GM18520 (cell line): Measurements from ENCODE around the gene FADS2.
"Not testable (repeated sequence)": the region's sequence is repeated elsewhere in the genome, so short reads cannot be mapped to it uniquely, and the experiment has no call there.

Source experiments
- ATAC-seq: cut with Tn5 transposase; IDR thresholded peaks from one replicate; pipeline ENCODE4 v1.9.1; 2021; ENCODE audit not compliant: unreplicated experiment

Gene FADS2

GRCh38 chr11:61866958-61867343 is 38.9 kb downstream of the FADS2 start:
- ATAC-seq = no peak

- no peak for ATAC-seq
These were observed 40.7 kb downstream of the FADS2 start for GRCh38 chr11:61868571-61869428.

GRCh38 chr11:61869429-61869707 is 41.3 kb downstream of the FADS2 start:
- no peak for ATAC-seq

- no peak for ATAC-seq
These were observed 41.8 kb downstream of the FADS2 start for GRCh38 chr11:61869708-61870451.

GRCh38 chr11:61870541-61871031 is 42.5 kb downstream of the FADS2 start:
- no peak for ATAC-seq

- no peak for ATAC-seq
These were observed 43.1 kb downstream of the FADS2 start for GRCh38 chr11:61871158-61871597.

GRCh38 chr11:61872935-61873565 is 45.0 kb downstream of the FADS2 start:
- ATAC-seq = no peak

GRCh38 chr11:61873588-61874376 is 45.7 kb downstream of the FADS2 start:
- ATAC-seq = no peak

GRCh38 chr11:61874377-61874809 is 46.3 kb downstream of the FADS2 start:
- no peak for ATAC-seq

- no peak for ATAC-seq
These were observed 46.8 kb downstream of the FADS2 start for GRCh38 chr11:61874853-61875252.

- no peak for ATAC-seq
These were observed 47.6 kb downstream of the FADS2 start for GRCh38 chr11:61875698-61876097.

GRCh38 chr11:61879152-61879551 is 51.1 kb downstream of the FADS2 start:
- ATAC-seq = no peak

GRCh38 chr11:61880031-61880430 is 51.9 kb downstream of the FADS2 start:
- no peak for ATAC-seq

- ATAC-seq = no peak
These were observed 52.4 kb downstream of the FADS2 start for GRCh38 chr11:61880454-61880853.

- ATAC-seq = no peak
These were observed 53.3 kb downstream of the FADS2 start for GRCh38 chr11:61881397-61881796.

GRCh38 chr11:61882267-61882666 is 54.2 kb downstream of the FADS2 start:
- ATAC-seq = not testable (repeated sequence)

- no peak for ATAC-seq
These were observed 54.8 kb downstream of the FADS2 start for GRCh38 chr11:61882879-61883278.

- ATAC-seq = no peak
These were observed 55.2 kb downstream of the FADS2 start for GRCh38 chr11:61883327-61883726.

- ATAC-seq = no peak
These were observed 55.8 kb downstream of the FADS2 start for GRCh38 chr11:61883947-61884346.

GRCh38 chr11:61885166-61885778 is 57.2 kb downstream of the FADS2 start:
- no peak for ATAC-seq
